H1 (cell line): ENCODE data around the gene MACROD2. TPM values are rescaled to one million over a fixed set of nuclear protein-coding genes. Genes with fewer than 3 reads are reported as not detected.

Experiments used
- CEBPB ChIP-seq: IDR thresholded peaks from 2 replicates; pipeline ENCODE4 v1.6.1; 2012; ENCODE audit warnings: low read depth, low read length
- POLR2A ChIP-seq, 2 experiments: IDR thresholded peaks; 1 replicate in 1 of 2; 2 replicates in 1 of 2; pipeline ENCODE4 v1.6.1; 2011; ENCODE audit warnings: low read depth in 2 of 2, low read length in 2 of 2, mild to moderate bottlenecking in 2 of 2; ENCODE audit errors: control extremely low read depth in 1 of 2
- SAP30 ChIP-seq: fragments of 300-600 bp; sonication (generic); IDR thresholded peaks from 2 replicates; pipeline ENCODE4 v1.7.1; 2012; ENCODE audit warnings: low read length, moderate library complexity, mild to moderate bottlenecking, inconsistent platforms; ENCODE audit not compliant: insufficient read depth, insufficient replicate concordance
- SP2 ChIP-seq: IDR thresholded peaks from 2 replicates; pipeline ENCODE4 v1.6.1; 2012; ENCODE audit warnings: mild to moderate bottlenecking, low read length, inconsistent platforms
- TAF1 ChIP-seq: IDR thresholded peaks from 2 replicates; pipeline ENCODE4 v1.6.1; 2011; ENCODE audit warnings: mild to moderate bottlenecking, low read depth, low read length
- polyA plus RNA-seq, 7 experiments: library from polyadenylated mRNA; depleted of rRNA in 3 of 7; stranded (reverse) in 5 of 7; unstranded in 2 of 7; fragments of >200 nt in 5 of 7; fragments of 200-250 nt in 2 of 7; gene quantifications; 1 replicate in 5 of 7; 2 replicates in 1 of 7; 4 replicates in 1 of 7; pipeline versions ENCODE4 v1.2.1 to v1.2.3, GENCODE V29; 2011 to 2013; ENCODE audit warnings: missing spikeins in 2 of 7, mixed read lengths in 2 of 7
- total RNA-seq: library from RNA; stranded (reverse); fragmentation: NEBNext Ultra II Directional; extraction: Animal tissue kit (Norgen Biotek cat#: 25700); gene quantifications from 2 replicates; pipeline ENCODE4 v1.2.1, GENCODE V29; 2021
- TF ChIP-seq, protein P1 (sequence below): IDR thresholded peaks from 2 replicates; pipeline ENCODE4 v1.6.1; 2012; ENCODE audit warnings: inconsistent platforms
- TF ChIP-seq, protein P2 (sequence below): IDR thresholded peaks from 2 replicates; pipeline ENCODE4 v1.6.1; 2011; ENCODE audit warnings: low read length, improper control_type of control experiment

MACROD2 gene
- total and polyA plus RNA-seq, 2 of the 8 experiments (the other 6 are each of a cell fraction or from before 2014, with no cell fraction given): 0.70 to 3.9 TPM

DNA sequence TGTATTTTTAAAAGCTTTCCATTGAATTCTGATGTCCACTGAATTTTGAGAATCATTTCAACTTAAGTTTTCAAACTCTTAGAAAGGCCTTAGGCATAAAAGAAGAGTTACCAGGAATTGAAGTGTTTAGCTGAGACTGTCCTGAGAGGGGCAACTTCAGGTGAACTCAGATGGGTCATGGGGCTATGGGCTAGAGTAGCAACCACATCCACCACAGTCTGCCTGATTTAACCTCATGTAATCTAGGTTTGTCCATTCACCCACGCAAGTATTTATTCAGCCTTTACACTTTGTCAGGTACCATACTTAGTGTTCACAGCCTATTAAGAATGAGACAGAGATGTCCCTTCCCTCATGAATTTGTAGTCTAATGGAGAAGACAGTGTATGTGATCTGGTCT, 2076.9 kb downstream of the MACROD2 start (continued):
- TF ChIP-seq SAP30 (no peak), SP2 (no peak), TAF1 (no peak), CEBPB (no peak), POLR2A (IDR thresholded peaks at IDR 0.05; ENCODE audit: control extremely low read depth in 1 of 2, low read depth in 2 of 2, low read length in 2 of 2) (no peak)
- TF ChIP-seq, protein P1, sequence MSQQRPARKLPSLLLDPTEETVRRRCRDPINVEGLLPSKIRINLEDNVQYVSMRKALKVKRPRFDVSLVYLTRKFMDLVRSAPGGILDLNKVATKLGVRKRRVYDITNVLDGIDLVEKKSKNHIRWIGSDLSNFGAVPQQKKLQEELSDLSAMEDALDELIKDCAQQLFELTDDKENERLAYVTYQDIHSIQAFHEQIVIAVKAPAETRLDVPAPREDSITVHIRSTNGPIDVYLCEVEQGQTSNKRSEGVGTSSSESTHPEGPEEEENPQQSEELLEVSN: no peak
- TF ChIP-seq, protein P2, sequence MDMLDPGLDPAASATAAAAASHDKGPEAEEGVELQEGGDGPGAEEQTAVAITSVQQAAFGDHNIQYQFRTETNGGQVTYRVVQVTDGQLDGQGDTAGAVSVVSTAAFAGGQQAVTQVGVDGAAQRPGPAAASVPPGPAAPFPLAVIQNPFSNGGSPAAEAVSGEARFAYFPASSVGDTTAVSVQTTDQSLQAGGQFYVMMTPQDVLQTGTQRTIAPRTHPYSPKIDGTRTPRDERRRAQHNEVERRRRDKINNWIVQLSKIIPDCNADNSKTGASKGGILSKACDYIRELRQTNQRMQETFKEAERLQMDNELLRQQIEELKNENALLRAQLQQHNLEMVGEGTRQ: no peak
